ENCODE data around the gene TRIM66. TPM values are rescaled to one million over a fixed set of nuclear protein-coding genes. Genes with fewer than 3 reads are reported as not detected.
"Not testable (repeated sequence)": the region's sequence is repeated elsewhere in the genome, so short reads cannot be mapped to it uniquely, and the experiment has no call there.

The TRIM66 gene
- total RNA-seq, 1 experiment from 2014 or later: 7.0 TPM

GRCh38 chr11:8690374-8691342 is 8.2 kb upstream of the TRIM66 start:
- DNase-seq (ENCODE audit: low spot score): no peak

- peak; percentile 15 for DNase-seq (ENCODE audit: low spot score)
Measured at GRCh38 chr11:8689726-8690255, 7.3 kb upstream of the TRIM66 start.

- DNase-seq (ENCODE audit: low spot score): peak; percentile 98
Measured at GRCh38 chr11:8688414-8689362, 6.2 kb upstream of the TRIM66 start.

GRCh38 chr11:8686325-8686724 is 3.9 kb upstream of the TRIM66 start:
- no peak for DNase-seq (ENCODE audit: low spot score)

GRCh38 chr11:8685820-8686219 is 3.4 kb upstream of the TRIM66 start:
- no peak for DNase-seq (ENCODE audit: low spot score)

GRCh38 chr11:8685306-8685705 is 2.8 kb upstream of the TRIM66 start:
- DNase-seq (ENCODE audit: low spot score): no peak

GRCh38 chr11:8684600-8685290 is 2.3 kb upstream of the TRIM66 start:
- no peak for DNase-seq (ENCODE audit: low spot score)

GRCh38 chr11:8683115-8683807 is 796 bp upstream of the TRIM66 start:
- peak; percentile 35 for DNase-seq (ENCODE audit: low spot score)

- no peak for DNase-seq (ENCODE audit: low spot score)
Measured at GRCh38 chr11:8681837-8682302, 595 bp downstream of the TRIM66 start.

GRCh38 chr11:8679006-8679405 is 3.5 kb downstream of the TRIM66 start:
- no peak for DNase-seq (ENCODE audit: low spot score)

GRCh38 chr11:8676458-8676857 is 6.0 kb downstream of the TRIM66 start:
- no peak for DNase-seq (ENCODE audit: low spot score)

- no peak for DNase-seq (ENCODE audit: low spot score)
Measured at GRCh38 chr11:8674859-8675258, 7.6 kb downstream of the TRIM66 start.

GRCh38 chr11:8672346-8672745 is 10.1 kb downstream of the TRIM66 start:
- no peak for DNase-seq (ENCODE audit: low spot score)

- no peak for DNase-seq (ENCODE audit: low spot score)
Measured at GRCh38 chr11:8671651-8672062, 10.8 kb downstream of the TRIM66 start.

- no peak for DNase-seq (ENCODE audit: low spot score)
Measured at GRCh38 chr11:8671193-8671612, 11.3 kb downstream of the TRIM66 start.

GRCh38 chr11:8670081-8670480 is 12.4 kb downstream of the TRIM66 start:
- not testable (repeated sequence) for DNase-seq (ENCODE audit: low spot score)

- no peak for DNase-seq (ENCODE audit: low spot score)
Measured at GRCh38 chr11:8665222-8665621, 17.2 kb downstream of the TRIM66 start.

GRCh38 chr11:8661001-8661795 is 21.3 kb downstream of the TRIM66 start:
- no peak for DNase-seq (ENCODE audit: low spot score)

- no peak for DNase-seq (ENCODE audit: low spot score)
Measured at GRCh38 chr11:8658321-8659057, 24.0 kb downstream of the TRIM66 start.

All from HT-29 (cell line).